A549 (cell line): ENCODE results near the gene MPPED1. TPM values are rescaled to one million over a fixed set of nuclear protein-coding genes. Genes with fewer than 3 reads are reported as not detected.

Experiments
- ATAC-seq, 2 experiments: fragments of 200-7000 bp in 1 of 2; fragments of >200 bp in 1 of 2; cut with Nextera tagmentation in 1 of 2; cut with Tn5 transposase in 1 of 2; 3 replicates each; pipeline versions ENCODE4 v1.8.0 to v1.9.1; 2018 to 2020; ENCODE audit warnings: mild to moderate bottlenecking in 1 of 2, moderate library complexity in 1 of 2
- CTCF ChIA-PET: fragments of 300-600 bp; sonication (Branson Sonifier 250); formaldehyde crosslinking; extraction: SDS; loops from one replicate; lab custom pipeline; 2021; ENCODE audit warnings: antibody characterized with exemption, inconsistent platforms; lab: Yijun Ruan, JAX
- POLR2A ChIA-PET: fragments of 350-600 bp; formaldehyde crosslinking; extraction: SDS; loops from one replicate; lab custom pipeline; 2021; ENCODE audit warnings: antibody characterized with exemption, inconsistent platforms; lab: Yijun Ruan, JAX
- DNase-seq, 2 experiments: peaks; one replicate each; pipeline versions ENCODE4 v3.0.0 to v3.0.0-alpha.2; 2011 to 2016; ENCODE audit warnings: low read depth in 1 of 2, low spot score in 1 of 2
- FAIRE-seq: peaks from 2 replicates; lab custom pipeline; 2011; peaks lifted over from hg19 to GRCh38; lab: Jason Lieb, UNC
- H3K27ac ChIP-seq, 2 experiments: fragments of >200 bp; sonication (Bioruptor Twin); formaldehyde crosslinking; 3 replicates each; pipeline ENCODE4 v1.5.1; 2016 to 2017
- H3K4me1 ChIP-seq: fragments of >200 bp; sonication (Bioruptor Twin); formaldehyde crosslinking; 3 replicates; pipeline ENCODE4 v1.6.1; 2016
- H3K4me2 ChIP-seq: fragments of >200 bp; sonication (Bioruptor Twin); formaldehyde crosslinking; 3 replicates; pipeline ENCODE4 v1.6.1; 2016
- H3K4me3 ChIP-seq: fragments of >200 bp; sonication (Bioruptor Twin); formaldehyde crosslinking; 3 replicates; pipeline ENCODE4 v1.5.1; 2016
- H3K9me3 ChIP-seq: fragments of >200 bp; sonication (Bioruptor Twin); formaldehyde crosslinking; 3 replicates; pipeline ENCODE4 v1.6.1; 2016
- ATOH8 ChIP-seq: fragments of 250-450 bp; sonication (Bioruptor Pico); IDR thresholded peaks from 2 replicates; pipeline ENCODE4 v1.5.0; 2020; ENCODE audit warnings: low read depth, mild to moderate bottlenecking, moderate library complexity
- BCL3 ChIP-seq: fragments of >200 bp; sonication (Bioruptor Twin); formaldehyde crosslinking; IDR thresholded peaks from 3 replicates; pipeline ENCODE4 v1.6.1; 2016
- CBX8 ChIP-seq: fragments of 200-600 bp; sonication (generic); IDR thresholded peaks from 2 replicates; pipeline ENCODE4 v1.6.1; 2016
- E2F6 ChIP-seq: IDR thresholded peaks from 2 replicates; pipeline ENCODE4 v1.6.1; 2012; ENCODE audit warnings: low read depth, borderline replicate concordance
- EHF ChIP-seq: fragments of 250-450 bp; sonication (Bioruptor Pico); IDR thresholded peaks from 2 replicates; pipeline ENCODE4 v1.5.0; 2020; ENCODE audit warnings: mild to moderate bottlenecking
- ELK1 ChIP-seq: fragments of 150-350 bp; IDR thresholded peaks from 2 replicates; pipeline ENCODE4 v1.6.1; 2014; ENCODE audit warnings: low read depth, mild to moderate bottlenecking, low read length
- ESRRA ChIP-seq: fragments of 150-350 bp; IDR thresholded peaks from 2 replicates; pipeline ENCODE4 v1.6.1; 2014; ENCODE audit warnings: mild to moderate bottlenecking, low read length, borderline replicate concordance
- FOSL2 ChIP-seq, 2 experiments: fragments of 450-650 bp in 1 of 2; fragments of >200 bp in 1 of 2; sonication (Bioruptor Twin) in 1 of 2; formaldehyde crosslinking; IDR thresholded peaks; 2 replicates each; pipeline versions ENCODE4 v1.5.0 to v1.6.1; 2016 to 2020; ENCODE audit warnings: mild to moderate bottlenecking in 1 of 2, moderate library complexity in 1 of 2
- GATA3 ChIP-seq: IDR thresholded peaks from 2 replicates; pipeline ENCODE4 v1.6.1; 2012; ENCODE audit warnings: borderline replicate concordance
- HDAC2 ChIP-seq: fragments of 200-600 bp; sonication (generic); IDR thresholded peaks from 2 replicates; pipeline ENCODE4 v1.6.1; 2016
- HOXB13 ChIP-seq: fragments of 250-450 bp; sonication (Bioruptor Pico); IDR thresholded peaks from 2 replicates; pipeline ENCODE4 v1.5.0; 2020; ENCODE audit warnings: low read depth, mild to moderate bottlenecking, moderate library complexity
- JUN ChIP-seq, 2 experiments: fragments of >200 bp; sonication (Bioruptor Twin); formaldehyde crosslinking; IDR thresholded peaks; 2 replicates in 1 of 2; 3 replicates in 1 of 2; pipeline ENCODE4 v1.6.1; 2016 to 2017
- KDM5A ChIP-seq: fragments of 200-600 bp; sonication (generic); IDR thresholded peaks from 2 replicates; pipeline ENCODE4 v1.6.1; 2016; ENCODE audit warnings: antibody characterized with exemption, mild to moderate bottlenecking
- MAZ ChIP-seq: fragments of 150-350 bp; IDR thresholded peaks from 2 replicates; pipeline ENCODE4 v1.6.1; 2014; ENCODE audit warnings: antibody characterized with exemption, low read depth, low read length, borderline replicate concordance
- NFE2L2 ChIP-seq: fragments of 150-350 bp; conservative IDR thresholded peaks from 2 replicates; pipeline ENCODE4 v1.6.1; 2014; ENCODE audit warnings: low read length
- NPAS2 ChIP-seq: fragments of 250-450 bp; sonication (Bioruptor Pico); IDR thresholded peaks from 2 replicates; pipeline ENCODE4 v1.8.0; 2022; ENCODE audit warnings: mild to moderate bottlenecking, moderate library complexity, borderline replicate concordance
- POLR2A ChIP-seq: IDR thresholded peaks from 2 replicates; pipeline ENCODE4 v1.6.1; 2012; ENCODE audit warnings: mild to moderate bottlenecking, low read length
- POLR2AphosphoS2 ChIP-seq: conservative IDR thresholded peaks from 2 replicates; pipeline ENCODE4 v1.6.1; 2012; ENCODE audit warnings: low read length, improper control_type of control experiment, inconsistent platforms
- RCOR1 ChIP-seq: fragments of 150-350 bp; IDR thresholded peaks from 2 replicates; pipeline ENCODE4 v1.6.1; 2014; ENCODE audit warnings: antibody characterized with exemption, low read length, low read depth
- SMC3 ChIP-seq: fragments of >200 bp; sonication (Bioruptor Twin); formaldehyde crosslinking; IDR thresholded peaks from 3 replicates; pipeline ENCODE4 v1.6.1; 2018; ENCODE audit warnings: inconsistent platforms
- SREBF2 ChIP-seq: fragments of 450-650 bp; IDR thresholded peaks from 2 replicates; pipeline ENCODE4 v1.6.1; 2014; ENCODE audit warnings: mild to moderate bottlenecking, moderate library complexity
- TFCP2L1 ChIP-seq: fragments of 250-450 bp; sonication (Bioruptor Pico); IDR thresholded peaks from 2 replicates; pipeline ENCODE4 v1.5.0; 2021; ENCODE audit warnings: mild to moderate bottlenecking
- ZC3H11A ChIP-seq: fragments of 450-650 bp; IDR thresholded peaks from 2 replicates; pipeline ENCODE4 v1.6.1; 2014; ENCODE audit warnings: antibody characterized with exemption, mild to moderate bottlenecking
- ZFP36 ChIP-seq: fragments of 450-650 bp; IDR thresholded peaks from 2 replicates; pipeline ENCODE4 v1.6.1; 2014; ENCODE audit warnings: borderline replicate concordance; ENCODE audit not compliant: partially characterized antibody
- ZNF302 ChIP-seq: fragments of 250-450 bp; sonication (Bioruptor Pico); IDR thresholded peaks from 2 replicates; pipeline ENCODE4 v1.9.0; 2021; ENCODE audit warnings: inconsistent platforms, mild to moderate bottlenecking, moderate library complexity
- ZSCAN20 ChIP-seq: fragments of 250-450 bp; sonication (Bioruptor Pico); IDR thresholded peaks from 2 replicates; pipeline ENCODE4 v1.8.0; 2022; ENCODE audit warnings: mild to moderate bottlenecking, moderate library complexity
- WGBS: methylation state at CpG from one replicate; pipeline ENCODE4 v1.1.6; 2017; ENCODE audit errors: missing lambda C conversion rate; 5-methylcytosine and 5-hydroxymethylcytosine counted together
- polyA plus RNA-seq, 4 experiments: library from polyadenylated mRNA; depleted of rRNA in 3 of 4; stranded (reverse); fragments of >200 nt; fragmentation: RNase III in 1 of 4; extraction: RNeasy Plus Mini Kit Qiagen cat#74134 plus additional on column Dnase treatment in 1 of 4; gene quantifications; 2 replicates in 3 of 4; 3 replicates in 1 of 4; pipeline ENCODE4 v1.2.3, GENCODE V29; 2011 to 2017
- TF ChIP-seq, protein P1 (sequence below): fragments of 250-450 bp; sonication (Bioruptor Pico); IDR thresholded peaks from 2 replicates; pipeline ENCODE4 v1.5.0; 2021; ENCODE audit warnings: mild to moderate bottlenecking, moderate library complexity, borderline replicate concordance
- TF ChIP-seq, protein P2 (sequence below): fragments of 450-650 bp; IDR thresholded peaks from 2 replicates; pipeline ENCODE4 v1.6.1; 2014; ENCODE audit warnings: antibody characterized with exemption
- TF ChIP-seq, protein P3 (sequence below): IDR thresholded peaks from 2 replicates; pipeline ENCODE4 v1.6.1; 2012

MPPED1 gene
- polyA plus RNA-seq, 2 of the 4 experiments (the other 2 are of a cell fraction) = not detected

DNA sequence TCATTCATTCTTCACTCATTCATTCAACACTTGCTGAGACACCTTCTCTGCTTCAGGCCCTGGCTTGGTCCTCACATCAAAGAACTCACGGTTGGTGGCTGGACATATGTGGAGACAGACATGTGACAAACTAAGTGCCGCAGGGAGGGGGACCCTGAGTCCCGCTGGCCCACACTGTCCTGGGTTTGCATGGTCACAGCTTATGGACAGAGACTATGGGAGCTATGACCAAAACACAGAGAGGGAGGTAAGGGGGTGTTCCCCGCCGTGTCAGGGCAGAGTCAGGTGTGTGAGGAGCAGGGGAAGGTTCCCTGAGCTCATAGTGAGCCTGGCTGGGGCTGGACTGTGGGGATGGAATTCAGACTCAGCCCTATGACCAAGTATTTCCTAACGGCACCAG, 123.1 kb downstream of the MPPED1 start:
- WGBS = 47% methylated on average over 5 of the region's 6 CpGs
- CTCF ChIA-PET = interaction anchor here (0.9 kb wide), 1 partner anchor 13 kb away, joined by 3 read pairs; no protein-coding TSS in a partner anchor
- no peak for DNase-seq
- no peak overlapping the region for H3K4me3 ChIP-seq
- H3K9me3 ChIP-seq = no peaks in the 10 kb centered on the region
- TF ChIP-seq JUN (IDR thresholded peaks at IDR 0.05) = no peak
- TF ChIP-seq HDAC2 = no peak
- TF ChIP-seq GATA3 = no peak
- no peak for TF ChIP-seq ZFP36
- no peak for TF ChIP-seq ZNF302 (CRISPR knock-in tag)
- TF ChIP-seq SREBF2 = no peak
- TF ChIP-seq SMC3 = no peak
- no peak for TF ChIP-seq ELK1
- no peak for TF ChIP-seq NFE2L2
- no peak for TF ChIP-seq RCOR1
- no peak for TF ChIP-seq FOSL2 (IDR thresholded peaks at IDR 0.05)
- no peak for TF ChIP-seq FOSL2 (CRISPR knock-in tag; IDR thresholded peaks at IDR 0.05)
- TF ChIP-seq, protein P1, sequence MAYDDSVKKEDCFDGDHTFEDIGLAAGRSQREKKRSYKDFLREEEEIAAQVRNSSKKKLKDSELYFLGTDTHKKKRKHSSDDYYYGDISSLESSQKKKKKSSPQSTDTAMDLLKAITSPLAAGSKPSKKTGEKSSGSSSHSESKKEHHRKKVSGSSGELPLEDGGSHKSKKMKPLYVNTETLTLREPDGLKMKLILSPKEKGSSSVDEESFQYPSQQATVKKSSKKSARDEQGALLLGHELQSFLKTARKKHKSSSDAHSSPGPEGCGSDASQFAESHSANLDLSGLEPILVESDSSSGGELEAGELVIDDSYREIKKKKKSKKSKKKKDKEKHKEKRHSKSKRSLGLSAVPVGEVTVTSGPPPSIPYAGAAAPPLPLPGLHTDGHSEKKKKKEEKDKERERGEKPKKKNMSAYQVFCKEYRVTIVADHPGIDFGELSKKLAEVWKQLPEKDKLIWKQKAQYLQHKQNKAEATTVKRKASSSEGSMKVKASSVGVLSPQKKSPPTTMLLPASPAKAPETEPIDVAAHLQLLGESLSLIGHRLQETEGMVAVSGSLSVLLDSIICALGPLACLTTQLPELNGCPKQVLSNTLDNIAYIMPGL (CRISPR knock-in tag) = no peak
- no peak for TF ChIP-seq NPAS2 (CRISPR knock-in tag)
- no peak for TF ChIP-seq TFCP2L1
- TF ChIP-seq E2F6 = no peak
- TF ChIP-seq ESRRA = no peak
- no peak for TF ChIP-seq ZSCAN20
- TF ChIP-seq, all 56 proteins: peak for 0
- H3K27ac ChIP-seq = no peak overlapping the region
- ATAC-seq (no peak), FAIRE-seq (no peak)
- POLR2A ChIA-PET = no interaction called here
- no peaks in the 10 kb centered on the region for H3K4me1 ChIP-seq
- no peak overlapping the region for H3K4me2 ChIP-seq

DNA sequence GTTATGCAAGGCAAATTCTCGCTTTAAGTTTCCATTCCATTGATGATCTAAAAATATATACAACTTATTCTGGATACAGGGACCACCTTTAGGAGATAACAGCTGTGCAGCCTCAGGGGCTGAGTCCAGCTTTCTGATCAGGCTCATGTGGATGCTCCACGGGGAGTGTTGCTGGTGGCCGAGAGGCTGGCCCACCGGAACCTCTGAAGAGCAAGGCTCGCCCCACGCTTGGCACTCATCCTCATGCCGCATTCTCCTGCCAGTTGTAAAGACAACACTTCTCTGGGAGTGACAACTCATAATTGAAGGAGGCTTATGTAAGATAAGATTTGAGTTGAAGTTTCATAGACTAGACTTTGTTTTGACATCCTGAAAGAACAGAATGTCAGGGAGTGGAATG, 123.5 kb downstream of the MPPED1 start:
- ATAC-seq = no peak
- CTCF ChIA-PET = no interaction called here
- no peak for FAIRE-seq

GRCh38 chr22:43535741-43536140, 123.9 kb downstream of the MPPED1 start:
- FAIRE-seq (no peak), ATAC-seq (no peak), DNase-seq (no peak)
- POLR2A ChIA-PET = no interaction called here
- no peaks in the 10 kb centered on the region for H3K4me1 ChIP-seq
- 10% methylated on average over 3 of the region's 5 CpGs for WGBS
- CTCF ChIA-PET = no interaction called here
- no peak overlapping the region for H3K27ac ChIP-seq
- no peak overlapping the region for H3K4me2 ChIP-seq
- no peak overlapping the region for H3K4me3 ChIP-seq
- no peaks in the 10 kb centered on the region for H3K9me3 ChIP-seq
- TF ChIP-seq, protein P2, sequence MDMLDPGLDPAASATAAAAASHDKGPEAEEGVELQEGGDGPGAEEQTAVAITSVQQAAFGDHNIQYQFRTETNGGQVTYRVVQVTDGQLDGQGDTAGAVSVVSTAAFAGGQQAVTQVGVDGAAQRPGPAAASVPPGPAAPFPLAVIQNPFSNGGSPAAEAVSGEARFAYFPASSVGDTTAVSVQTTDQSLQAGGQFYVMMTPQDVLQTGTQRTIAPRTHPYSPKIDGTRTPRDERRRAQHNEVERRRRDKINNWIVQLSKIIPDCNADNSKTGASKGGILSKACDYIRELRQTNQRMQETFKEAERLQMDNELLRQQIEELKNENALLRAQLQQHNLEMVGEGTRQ = no peak
- TF ChIP-seq POLR2AphosphoS2 (no peak), EHF (CRISPR knock-in tag) (no peak), ZC3H11A (no peak), HDAC2 (no peak), ATOH8 (CRISPR knock-in tag) (no peak), HOXB13 (CRISPR knock-in tag) (no peak), CBX8 (no peak), MAZ (no peak), ZSCAN20 (no peak), KDM5A (no peak), POLR2A (no peak), BCL3 (no peak), ESRRA (no peak)
- TF ChIP-seq, protein P3, sequence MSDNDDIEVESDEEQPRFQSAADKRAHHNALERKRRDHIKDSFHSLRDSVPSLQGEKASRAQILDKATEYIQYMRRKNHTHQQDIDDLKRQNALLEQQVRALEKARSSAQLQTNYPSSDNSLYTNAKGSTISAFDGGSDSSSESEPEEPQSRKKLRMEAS = no peak

More for the DNA sequence above, 123.5 kb downstream of the MPPED1 start:
- no peaks in the 10 kb centered on the region for H3K9me3 ChIP-seq
- POLR2A ChIA-PET = no interaction called here
- DNase-seq = no peak
- WGBS = 70% methylated on average over 3 of the region's 7 CpGs
- TF ChIP-seq ZNF302 (CRISPR knock-in tag) = no peak
- H3K4me1 ChIP-seq = no peaks in the 10 kb centered on the region
- no peak overlapping the region for H3K4me3 ChIP-seq
- no peak overlapping the region for H3K27ac ChIP-seq
- no peak overlapping the region for H3K4me2 ChIP-seq
